Measurements from ENCODE around the gene MRPL2. TPM values are rescaled to one million over a fixed set of nuclear protein-coding genes. Genes with fewer than 3 reads are reported as not detected.

MRPL2 gene
- total RNA-seq, 4 donors from 2014 or later, result 17.3 to 35.4 (median 21.2) TPM

GRCh38 chr6:43062818-43063217 lies 3.6 kb upstream of the MRPL2 start:
- no peaks in the 10 kb centered on the region for H3K27me3 ChIP-seq
- TF ChIP-seq POLR2A (IDR thresholded peaks at IDR 0.05) (no peak), EP300 (IDR thresholded peaks at IDR 0.05) (no peak), POLR2AphosphoS5 (IDR thresholded peaks at IDR 0.05) (no peak), CTCF (IDR thresholded peaks at IDR 0.05) (no peak)
- no peaks in the 10 kb centered on the region for H3K9me3 ChIP-seq
- no peak overlapping the region for H3K4me3 ChIP-seq
- H3K4me1 ChIP-seq, result peaks cover 0 to 30% (median 14%) of the 10 kb centered on the region in 3 donors
- peaks cover 0 to 57% of the 10 kb centered on the region in 2 donors for H3K36me3 ChIP-seq
- H3K27ac ChIP-seq, result no peak overlapping the region
- no peak for ATAC-seq
- 96% methylated on average over 4 of the region's 12 CpGs; no CpG with 5 or more reads in 1 of the 2 donors for WGBS, 2 donors (ENCODE audit: low coverage in 1 of 2)

DNA sequence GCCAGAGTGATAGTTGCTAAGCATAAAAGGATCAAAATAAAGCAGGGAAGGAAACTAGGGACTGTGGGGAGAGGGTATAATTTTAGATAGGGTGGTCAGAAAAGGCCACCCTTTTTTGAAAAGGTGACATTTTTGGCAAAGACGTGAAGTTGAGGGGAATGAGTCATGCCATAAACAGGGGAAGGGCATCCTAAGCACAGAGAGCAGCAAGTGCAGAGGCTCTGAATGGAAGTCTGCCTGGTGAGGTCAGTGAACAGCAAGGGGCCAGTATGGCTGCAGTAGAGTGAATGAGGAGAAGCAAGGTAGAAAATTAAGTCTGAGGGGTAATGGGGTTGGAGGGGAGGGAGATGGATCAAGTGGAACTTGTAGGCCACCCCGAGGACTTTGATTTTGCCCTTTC lies 2.6 kb upstream of the MRPL2 start:
- no peaks in the 10 kb centered on the region for H3K9me3 ChIP-seq
- H3K27me3 ChIP-seq, result no peaks in the 10 kb centered on the region
- TF ChIP-seq POLR2A (IDR thresholded peaks at IDR 0.05) (no peak), CTCF (IDR thresholded peaks at IDR 0.05) (no peak), POLR2AphosphoS5 (IDR thresholded peaks at IDR 0.05) (no peak), EP300 (IDR thresholded peaks at IDR 0.05) (no peak)
- peaks cover 0 to 35% (median 14%) of the 10 kb centered on the region in 3 donors for H3K4me1 ChIP-seq
- no peak overlapping the region for H3K4me3 ChIP-seq
- 56 to 79% methylated on average over 2 of the region's 2 CpGs for WGBS, 2 donors (ENCODE audit: low coverage in 1 of 2)
- no peak overlapping the region for H3K27ac ChIP-seq
- peaks cover 0 to 61% of the 10 kb centered on the region in 2 donors for H3K36me3 ChIP-seq
- no peak for ATAC-seq

DNA sequence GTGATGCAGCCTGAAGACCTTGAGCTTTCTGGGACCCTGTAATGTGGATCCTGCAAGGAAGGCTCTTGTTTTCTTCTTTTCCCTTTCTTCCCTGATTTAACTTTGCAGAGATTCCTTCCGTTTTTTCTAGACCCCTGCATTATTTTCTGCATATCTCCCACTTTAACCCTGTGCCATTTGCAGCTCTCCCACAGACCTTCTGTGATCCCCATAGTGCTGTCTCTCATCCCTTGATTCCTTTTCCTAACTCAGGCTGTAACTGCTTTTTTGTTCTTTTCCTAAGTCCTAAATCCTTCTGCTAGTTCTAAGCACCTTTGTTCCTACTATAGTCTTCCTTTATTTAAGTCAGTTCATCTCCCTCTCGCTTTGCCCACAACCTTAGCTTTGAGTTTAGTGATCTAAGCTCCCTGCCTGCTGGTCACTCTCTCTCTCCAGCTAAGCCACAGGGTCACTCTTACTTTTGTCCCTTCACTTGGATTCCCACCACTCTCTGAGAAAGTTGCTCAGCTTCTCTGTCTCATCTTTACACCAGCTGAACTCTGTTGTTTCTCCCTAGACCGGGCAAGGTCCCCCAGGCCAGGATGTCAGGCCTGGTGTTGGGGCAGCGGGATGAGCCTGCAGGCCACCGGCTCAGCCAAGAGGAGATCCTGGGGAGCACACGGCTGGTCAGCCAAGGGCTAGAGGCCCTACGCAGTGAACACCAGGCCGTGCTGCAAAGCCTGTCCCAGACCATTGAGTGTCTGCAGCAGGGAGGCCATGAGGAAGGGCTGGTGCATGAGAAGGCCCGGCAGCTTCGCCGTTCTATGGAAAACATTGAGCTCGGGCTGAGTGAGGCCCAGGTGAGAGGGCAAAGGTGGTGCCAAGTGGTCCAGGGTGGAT lies 1.8 kb upstream of the MRPL2 start:
- Histone ChIP-seq H3K9me3 (no peaks in the 10 kb centered on the region), H3K4me1 (peaks cover 0 to 35% (median 14%) of the 10 kb centered on the region in 3 donors), H3K27me3 (no peaks in the 10 kb centered on the region), H3K36me3 (peaks cover 0 to 61% of the 10 kb centered on the region in 2 donors), H3K4me3 (peak overlapping the region in 1 of 2 donors; percentile 85), H3K27ac (peak overlapping the region in 1 of 4 donors; percentile 90)
- no peak for ATAC-seq
- no peak for TF ChIP-seq POLR2AphosphoS5 (IDR thresholded peaks at IDR 0.05)
- TF ChIP-seq POLR2A (IDR thresholded peaks at IDR 0.05), result no peak
- TF ChIP-seq CTCF (IDR thresholded peaks at IDR 0.05), result no peak
- TF ChIP-seq EP300 (IDR thresholded peaks at IDR 0.05), result no peak
- 71 to 86% methylated on average over 2 to 9 of the region's 12 CpGs for WGBS, 2 donors (ENCODE audit: low coverage in 1 of 2)

DNA sequence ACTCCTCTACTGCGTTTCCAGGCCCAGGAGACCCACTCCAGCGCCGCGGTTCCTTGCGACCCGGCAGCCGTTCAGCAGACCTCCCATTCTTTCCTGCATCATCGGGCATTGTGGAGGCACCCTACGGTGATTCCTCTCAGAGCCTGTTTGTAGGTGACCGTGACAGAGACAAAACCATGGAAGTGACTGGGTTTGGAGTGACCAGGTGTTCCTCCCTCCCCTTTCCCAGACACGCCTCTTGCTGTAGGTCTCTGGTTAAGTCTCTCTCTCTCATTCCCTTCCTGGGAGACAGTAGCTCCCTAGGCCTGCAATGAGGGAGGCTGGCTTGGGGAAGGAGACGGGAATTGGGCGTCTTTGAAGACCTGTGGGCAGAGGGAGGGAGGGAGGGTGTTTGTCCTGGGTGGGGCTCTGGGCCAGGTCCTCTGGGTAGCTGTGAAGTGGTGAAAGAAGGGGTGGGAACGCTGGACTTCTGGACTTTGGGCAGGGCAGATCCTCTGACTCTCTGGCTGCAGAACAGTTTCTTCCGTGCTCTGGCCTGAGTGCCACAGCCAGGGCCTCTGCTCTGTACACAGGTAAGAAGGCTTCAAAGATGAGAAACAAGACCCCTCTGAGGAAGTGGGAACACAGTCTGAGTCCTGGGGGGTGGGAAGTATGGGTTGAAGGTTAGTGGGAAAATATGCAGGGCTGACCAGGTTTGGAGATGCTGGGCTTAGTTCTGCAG lies 960 bp upstream of the MRPL2 start:
- 0 to 6% methylated on average over 1 to 11 of the region's 15 CpGs for WGBS, 2 donors (ENCODE audit: low coverage in 1 of 2)
- peak overlapping the region; percentile 44 to 91 (median 88) for H3K27ac ChIP-seq
- ATAC-seq, result no peak
- peaks cover 0 to 35% (median 14%) of the 10 kb centered on the region in 3 donors for H3K4me1 ChIP-seq
- peaks cover 0 to 61% of the 10 kb centered on the region in 2 donors for H3K36me3 ChIP-seq
- no peaks in the 10 kb centered on the region for H3K27me3 ChIP-seq
- no peak for TF ChIP-seq EP300 (IDR thresholded peaks at IDR 0.05)
- TF ChIP-seq POLR2A (IDR thresholded peaks at IDR 0.05), result no peak
- no peak for TF ChIP-seq POLR2AphosphoS5 (IDR thresholded peaks at IDR 0.05)
- TF ChIP-seq CTCF (IDR thresholded peaks at IDR 0.05), result no peak
- peak overlapping the region; percentile 66 to 85 for H3K4me3 ChIP-seq
- H3K9me3 ChIP-seq, result no peaks in the 10 kb centered on the region
